Smooth muscle cell of the pulmonary artery (primary cell): Measurements from ENCODE around the gene OR1J2. TPM values are rescaled to one million over a fixed set of nuclear protein-coding genes. Genes with fewer than 3 reads are reported as not detected.

ENCODE experiments used
- total RNA-seq: library from RNA; depleted of rRNA; stranded (reverse); fragments of >200 nt; gene quantifications from 2 replicates; pipeline ENCODE4 v1.2.3, GENCODE V29; 2014

Gene OR1J2, protein sequence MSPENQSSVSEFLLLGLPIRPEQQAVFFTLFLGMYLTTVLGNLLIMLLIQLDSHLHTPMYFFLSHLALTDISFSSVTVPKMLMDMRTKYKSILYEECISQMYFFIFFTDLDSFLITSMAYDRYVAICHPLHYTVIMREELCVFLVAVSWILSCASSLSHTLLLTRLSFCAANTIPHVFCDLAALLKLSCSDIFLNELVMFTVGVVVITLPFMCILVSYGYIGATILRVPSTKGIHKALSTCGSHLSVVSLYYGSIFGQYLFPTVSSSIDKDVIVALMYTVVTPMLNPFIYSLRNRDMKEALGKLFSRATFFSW
- total RNA-seq = 0.50 TPM in 1 of 2 replicates, not detected in the other

GRCh38 chr9:122510502-122510901 lies at the start of gene OR1J2:
TSS of gene OR1J2 (plus strand) at chr9:122510802. CDS start at chr9:122510802, 0 bp downstream.

GRCh38 chr9:122477826-122478225 lies 32.8 kb upstream of the OR1J2 start, which contains the start of gene OR1J1:
TSS of gene OR1J1 (minus strand) at chr9:122477926. CDS start at chr9:122477926, 0 bp downstream.

GRCh38 chr9:122518841-122519240 lies 8.2 kb downstream of the OR1J2 start, which contains the start of gene OR1J4:
TSS of gene OR1J4 (plus strand) at chr9:122519141. CDS start at chr9:122519141, 0 bp downstream.

GRCh38 chr9:122527193-122527592 lies 16.6 kb downstream of the OR1J2 start, which contains the start of gene OR1N1:
TSS of gene OR1N1 (minus strand) at chr9:122527293. CDS start at chr9:122527293, 0 bp downstream.

GRCh38 chr9:122552812-122553211 lies 42.2 kb downstream of the OR1J2 start, which contains the start of gene OR1N2:
TSS of gene OR1N2 (plus strand) at chr9:122553112. CDS start at chr9:122553212, 100 bp downstream.

Other genes with a start within 250 kb of the OR1J2 start
- 9.9 and 12.6 TPM in 2 replicates for gene RBM18, start 246.0 kb upstream of the OR1J2 start, total RNA-seq
- 23.6 and 29.2 TPM in 2 replicates for gene MRRF, start 245.9 kb upstream of the OR1J2 start, total RNA-seq
- 93.5 and 257 TPM in 2 replicates for gene PTGS1, start 139.8 kb upstream of the OR1J2 start, total RNA-seq
- gene OR1J1, start 32.9 kb upstream of the OR1J2 start, total RNA-seq = not detected in 2 replicates
- 0.13 TPM in 1 of 2 replicates, not detected in the other for gene OR1J4, start 8.3 kb downstream of the OR1J2 start, total RNA-seq
- gene OR1N1, start 16.5 kb downstream of the OR1J2 start, total RNA-seq = not detected in 2 replicates
- 0.30 TPM in 1 of 2 replicates, not detected in the other for gene OR1N2, start 42.3 kb downstream of the OR1J2 start, total RNA-seq
- gene OR1L8, start 72.6 kb downstream of the OR1J2 start, total RNA-seq = not detected in 2 replicates
- 0.59 TPM in 1 of 2 replicates, not detected in the other for gene OR1Q1, start 103.9 kb downstream of the OR1J2 start, total RNA-seq
- not detected in 2 replicates for gene OR1B1, start 146.8 kb downstream of the OR1J2 start, total RNA-seq
- not detected in 2 replicates for gene OR1L1, start 150.9 kb downstream of the OR1J2 start, total RNA-seq
- gene OR1L3, start 164.3 kb downstream of the OR1J2 start, total RNA-seq = not detected in 2 replicates
- not detected in 2 replicates for gene OR1L4, start 213.2 kb downstream of the OR1J2 start, total RNA-seq
- not detected in 2 replicates for gene OR1L6, start 231.5 kb downstream of the OR1J2 start, total RNA-seq